ENCODE results near the gene IL17REL. TPM values are rescaled to one million over a fixed set of nuclear protein-coding genes. Genes with fewer than 3 reads are reported as not detected.
A peak's percentile ranks its signal among the peaks of the same experiment; 100 is the strongest.

Gene IL17REL
- total RNA-seq, 2 donors from 2014 or later = 0.68 TPM; not detected in 1

DNA sequence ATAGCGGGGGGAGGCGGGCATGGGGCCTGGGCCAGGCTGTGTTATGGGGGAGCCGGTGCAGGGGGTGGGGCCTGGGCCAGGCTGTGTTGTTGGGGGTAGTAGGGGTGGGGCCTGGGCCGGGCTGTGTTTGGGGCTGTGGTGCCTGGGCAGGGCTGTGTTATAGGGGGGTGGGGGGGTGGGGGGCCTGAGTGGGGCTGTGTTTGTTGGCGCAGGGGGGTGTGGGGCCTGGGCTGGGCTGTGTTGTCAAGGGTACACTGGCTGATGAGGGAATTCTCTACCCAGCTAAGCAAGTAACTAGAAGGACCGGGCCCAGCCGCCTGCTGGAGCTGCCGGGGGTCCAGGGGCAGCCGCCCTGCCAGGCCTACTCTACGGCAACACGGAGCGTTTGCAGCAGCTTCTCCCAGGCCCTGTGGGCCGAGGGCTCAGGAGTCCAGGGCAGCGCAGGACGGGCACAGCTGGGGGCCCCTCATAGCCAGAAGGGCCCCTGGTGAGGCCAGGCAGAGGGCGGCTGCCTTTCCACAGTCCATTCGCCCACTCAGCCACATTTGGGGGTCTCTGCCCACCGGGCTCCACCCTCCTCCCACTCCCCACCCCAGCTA, 62.1 kb downstream of the IL17REL start:
- Histone ChIP-seq H3K27me3 (replicated peaks; ENCODE audit: insufficient read depth) (no peaks in the 10 kb centered on the region), H3K36me3 (no peaks in the 10 kb centered on the region), H3K9me3 (no peaks in the 10 kb centered on the region), H3K4me3 (no peak overlapping the region), H3K4me1 (replicated peaks) (peaks cover 67% of the 10 kb centered on the region), H3K27ac (peak overlapping the region; percentile 95 to 96)
- DNase-seq (ENCODE audit: low spot score) = no peak
- TF ChIP-seq POLR2A (IDR thresholded peaks at IDR 0.05) (peak; percentile 17), POLR2AphosphoS5 (IDR thresholded peaks at IDR 0.05) (no peak)
- WGBS = 62% methylated on average over 8 of the region's 18 CpGs
- intact Hi-C loops (cut with DNase I) = no loop called here

DNA sequence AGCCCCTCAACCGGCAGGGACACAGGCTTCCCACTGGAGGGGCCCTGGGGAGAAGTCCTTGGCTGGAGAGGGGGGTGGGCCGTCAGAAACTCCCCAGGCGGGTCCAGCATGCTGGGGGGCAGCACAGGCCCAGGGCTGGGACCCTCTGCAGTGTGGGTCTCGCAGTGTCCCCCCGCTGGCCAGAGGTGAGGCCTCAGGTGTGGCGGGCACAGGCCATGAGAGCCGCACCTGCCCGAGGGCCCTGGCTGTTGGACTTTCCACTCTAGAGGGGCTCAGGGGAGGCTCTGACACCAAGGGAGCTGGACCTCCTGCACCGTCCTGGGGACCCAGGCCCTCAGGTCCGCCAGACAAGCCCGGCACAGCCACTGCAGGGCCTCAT, 62.7 kb downstream of the IL17REL start:
- Histone ChIP-seq H3K27me3 (replicated peaks; ENCODE audit: insufficient read depth) (no peaks in the 10 kb centered on the region), H3K9me3 (no peaks in the 10 kb centered on the region), H3K36me3 (no peaks in the 10 kb centered on the region), H3K4me1 (replicated peaks) (peaks cover 61% of the 10 kb centered on the region), H3K4me3 (no peak overlapping the region), H3K27ac (peak overlapping the region; percentile 95 to 96)
- TF ChIP-seq POLR2A (IDR thresholded peaks at IDR 0.05) = no peak
- TF ChIP-seq, protein P1, sequence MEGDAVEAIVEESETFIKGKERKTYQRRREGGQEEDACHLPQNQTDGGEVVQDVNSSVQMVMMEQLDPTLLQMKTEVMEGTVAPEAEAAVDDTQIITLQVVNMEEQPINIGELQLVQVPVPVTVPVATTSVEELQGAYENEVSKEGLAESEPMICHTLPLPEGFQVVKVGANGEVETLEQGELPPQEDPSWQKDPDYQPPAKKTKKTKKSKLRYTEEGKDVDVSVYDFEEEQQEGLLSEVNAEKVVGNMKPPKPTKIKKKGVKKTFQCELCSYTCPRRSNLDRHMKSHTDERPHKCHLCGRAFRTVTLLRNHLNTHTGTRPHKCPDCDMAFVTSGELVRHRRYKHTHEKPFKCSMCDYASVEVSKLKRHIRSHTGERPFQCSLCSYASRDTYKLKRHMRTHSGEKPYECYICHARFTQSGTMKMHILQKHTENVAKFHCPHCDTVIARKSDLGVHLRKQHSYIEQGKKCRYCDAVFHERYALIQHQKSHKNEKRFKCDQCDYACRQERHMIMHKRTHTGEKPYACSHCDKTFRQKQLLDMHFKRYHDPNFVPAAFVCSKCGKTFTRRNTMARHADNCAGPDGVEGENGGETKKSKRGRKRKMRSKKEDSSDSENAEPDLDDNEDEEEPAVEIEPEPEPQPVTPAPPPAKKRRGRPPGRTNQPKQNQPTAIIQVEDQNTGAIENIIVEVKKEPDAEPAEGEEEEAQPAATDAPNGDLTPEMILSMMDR (IDR thresholded peaks at IDR 0.05) = no peak
- TF ChIP-seq POLR2AphosphoS5 (IDR thresholded peaks at IDR 0.05) = no peak
- DNase-seq (ENCODE audit: low spot score) = no peak
- intact Hi-C loops (cut with DNase I) = no loop called here
- WGBS = no CpG with 5 or more reads among the region's 11 CpGs

DNA sequence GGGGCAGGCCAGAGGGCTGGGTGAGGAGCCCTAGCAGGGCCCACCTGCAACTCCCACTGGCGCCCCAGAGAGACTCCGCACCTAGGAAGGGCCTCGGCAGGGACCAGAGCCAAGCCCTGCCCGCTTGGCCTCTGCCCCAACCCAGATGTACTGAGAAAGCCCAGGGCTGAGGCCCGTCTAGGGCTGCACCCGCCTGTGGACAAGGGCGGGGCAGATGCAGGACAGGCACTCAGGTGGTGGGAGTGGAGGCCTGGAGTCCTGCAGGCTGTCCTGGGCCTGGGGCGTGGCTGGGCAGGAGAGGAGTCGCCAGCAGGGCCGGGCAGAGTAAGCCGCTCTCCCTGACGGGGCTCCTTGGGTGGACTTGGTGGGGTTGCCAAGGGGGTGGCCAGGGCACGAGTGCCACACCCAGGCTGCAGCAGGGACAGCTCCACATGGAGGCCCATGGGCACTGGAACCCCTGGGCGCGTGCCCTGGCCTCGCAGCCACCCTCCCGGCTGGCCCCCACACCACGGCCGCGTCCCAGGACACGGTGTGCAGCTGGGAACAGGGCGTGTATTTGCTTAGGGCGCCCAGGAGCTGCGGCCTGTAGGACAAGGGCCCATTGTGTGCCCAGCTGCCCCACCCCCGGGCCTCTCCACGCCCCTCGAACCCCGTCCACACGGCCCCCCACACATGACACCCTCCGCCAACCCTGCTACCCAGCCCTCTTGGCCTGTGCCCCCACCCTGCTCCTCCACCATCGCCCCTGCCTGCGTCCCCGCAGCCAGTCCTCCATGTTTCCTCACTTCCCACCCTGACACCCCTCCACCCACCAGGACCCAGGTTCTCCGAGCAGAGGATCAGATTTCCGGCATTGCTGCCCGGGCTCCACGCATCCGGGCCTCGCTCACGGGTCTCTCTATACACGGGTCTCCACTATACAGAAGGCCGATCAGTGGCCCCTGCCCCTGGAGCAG, 63.3 kb downstream of the IL17REL start:
- Histone ChIP-seq H3K36me3 (no peaks in the 10 kb centered on the region), H3K27me3 (replicated peaks; ENCODE audit: insufficient read depth) (no peaks in the 10 kb centered on the region), H3K4me3 (peak overlapping the region; percentile 13 to 38), H3K27ac (peak overlapping the region; percentile 95 to 96), H3K9me3 (no peaks in the 10 kb centered on the region), H3K4me1 (replicated peaks) (peaks cover 54% of the 10 kb centered on the region)
- DNase-seq (ENCODE audit: low spot score) = peak; percentile 93
- intact Hi-C loops (cut with DNase I) = no loop called here
- 66% methylated on average over 39 of the region's 42 CpGs for WGBS
- peak; percentile 68 for TF ChIP-seq POLR2A (IDR thresholded peaks at IDR 0.05)
- TF ChIP-seq, protein P1 (IDR thresholded peaks at IDR 0.05) = peak in 1 of 4 experiments; percentile 49
- TF ChIP-seq POLR2AphosphoS5 (IDR thresholded peaks at IDR 0.05) = peak; percentile 82

GRCh38 chr22:49948116-49948957, 64.2 kb downstream of the IL17REL start:
- peak; percentile 70 for DNase-seq (ENCODE audit: low spot score)
- 62% methylated on average over 17 of the region's 23 CpGs for WGBS
- Histone ChIP-seq H3K36me3 (no peaks in the 10 kb centered on the region), H3K27me3 (replicated peaks; ENCODE audit: insufficient read depth) (no peaks in the 10 kb centered on the region), H3K9me3 (no peaks in the 10 kb centered on the region), H3K4me3 (peak overlapping the region; percentile 13 to 38), H3K27ac (peak overlapping the region; percentile 95 to 96), H3K4me1 (replicated peaks) (peaks cover 48% of the 10 kb centered on the region)
- TF ChIP-seq POLR2AphosphoS5 (IDR thresholded peaks at IDR 0.05) = peak; percentile 43
- TF ChIP-seq, protein P1 (IDR thresholded peaks at IDR 0.05) = no peak
- peak; percentile 73 for TF ChIP-seq POLR2A (IDR thresholded peaks at IDR 0.05)
- intact Hi-C loops (cut with DNase I) = no loop called here

- H3K9me3 ChIP-seq = no peaks in the 10 kb centered on the region
- H3K36me3 ChIP-seq = no peaks in the 10 kb centered on the region
- TF ChIP-seq, protein P1 (IDR thresholded peaks at IDR 0.05) = no peak
- TF ChIP-seq POLR2A (IDR thresholded peaks at IDR 0.05) = no peak
- no peak for TF ChIP-seq POLR2AphosphoS5 (IDR thresholded peaks at IDR 0.05)
- no peak overlapping the region for H3K4me3 ChIP-seq
- intact Hi-C loops (cut with DNase I) = no loop called here
- no peaks in the 10 kb centered on the region for H3K27me3 ChIP-seq (replicated peaks; ENCODE audit: insufficient read depth)
- peak overlapping the region; percentile 95 to 96 for H3K27ac ChIP-seq
- peaks cover 38% of the 10 kb centered on the region for H3K4me1 ChIP-seq (replicated peaks)
- no peak for DNase-seq (ENCODE audit: low spot score)
- WGBS = 68% methylated on average over 4 of the region's 6 CpGs
Measured at GRCh38 chr22:49947296-49947622, 65.3 kb downstream of the IL17REL start.
